H1 (cell line): ENCODE measurements around the gene DTX3. TPM values are rescaled to one million over a fixed set of nuclear protein-coding genes. Genes with fewer than 3 reads are reported as not detected.

Experiments
- CTCF ChIA-PET: fragments of 300-600 bp; sonication (Branson Sonifier 250); formaldehyde crosslinking; loops from one replicate; lab custom pipeline; 2021; ENCODE audit not compliant: partially characterized antibody; lab: Charles Lee
- POLR2A ChIA-PET: fragments of 300-600 bp; sonication (Branson Sonifier 250); formaldehyde crosslinking; loops from one replicate; lab custom pipeline; 2021; ENCODE audit warnings: inconsistent platforms; ENCODE audit not compliant: partially characterized antibody; lab: Charles Lee
- DNase-seq, 2 experiments: peaks; one replicate each; pipeline versions ENCODE4 v3.0.0 to v3.0.0-alpha.2; 2010 to 2022; ENCODE audit warnings: low spot score in 2 of 2, low read depth in 1 of 2, mixed read lengths in 1 of 2
- FAIRE-seq: peaks from 2 replicates; lab custom pipeline; 2011; peaks lifted over from hg19 to GRCh38; lab: Jason Lieb, UNC
- H2AFZ ChIP-seq: 2 replicates; pipeline ENCODE4 v1.8.1; 2012; ENCODE audit warnings: low read length, inconsistent platforms
- H2AK5ac ChIP-seq: 2 replicates; pipeline ENCODE4 v1.6.1; 2013; ENCODE audit warnings: low read depth, low read length
- H2BK120ac ChIP-seq: replicated peaks from 2 replicates; pipeline ENCODE3; 2013; ENCODE audit warnings: low read depth, low read length, inconsistent platforms
- H2BK12ac ChIP-seq: 2 replicates; pipeline ENCODE4 v1.6.1; 2013; ENCODE audit warnings: low read depth, low read length
- H2BK15ac ChIP-seq: 2 replicates; pipeline ENCODE4 v1.6.1; 2013; ENCODE audit warnings: low read length
- H2BK20ac ChIP-seq: 2 replicates; pipeline ENCODE4 v1.6.1; 2013; ENCODE audit warnings: low read length
- H2BK5ac ChIP-seq: 2 replicates; pipeline ENCODE4 v1.6.1; 2013; ENCODE audit warnings: low read depth, low read length
- H3K14ac ChIP-seq: 2 replicates; pipeline ENCODE4 v1.6.1; 2013; ENCODE audit warnings: inconsistent platforms; ENCODE audit not compliant: insufficient read length
- H3K18ac ChIP-seq: 2 replicates; pipeline ENCODE4 v1.6.1; 2013; ENCODE audit warnings: low read length; ENCODE audit errors: extremely low read depth
- H3K23ac ChIP-seq: 2 replicates; pipeline ENCODE4 v1.6.1; 2013; ENCODE audit warnings: inconsistent platforms; ENCODE audit not compliant: insufficient read length
- H3K23me2 ChIP-seq: 2 replicates; pipeline ENCODE4 v1.6.1; 2013; ENCODE audit warnings: low read depth, low read length
- H3K27ac ChIP-seq: 2 replicates; pipeline ENCODE4 v1.6.1; 2011; ENCODE audit warnings: low read depth, low read length, inconsistent platforms
- H3K27me3 ChIP-seq, 4 experiments: replicated peaks in 1 of 4; 1 replicate in 1 of 4; 2 replicates in 3 of 4; pipeline versions ENCODE4 v1.6.1 to v1.8.1; 2011 to 2013; ENCODE audit warnings: low read length in 3 of 4, mild to moderate bottlenecking in 3 of 4, inconsistent platforms in 2 of 4, mixed read lengths in 2 of 4, moderate library complexity in 1 of 4; ENCODE audit not compliant: control insufficient read depth in 3 of 4, insufficient read depth in 3 of 4; ENCODE audit errors: extremely low read depth in 1 of 4
- H3K36me3 ChIP-seq, 4 experiments: 2 replicates each; pipeline versions ENCODE4 v1.6.1 to v1.8.1; 2011 to 2013; ENCODE audit warnings: mild to moderate bottlenecking in 4 of 4, low read length in 3 of 4, moderate library complexity in 2 of 4, control low read depth in 1 of 4, inconsistent platforms in 1 of 4; ENCODE audit not compliant: insufficient read depth in 4 of 4, control insufficient read depth in 2 of 4
- H3K4ac ChIP-seq: replicated peaks from 2 replicates; pipeline ENCODE3; 2013; ENCODE audit warnings: low read length, low read depth, mixed read lengths, inconsistent platforms; ENCODE audit not compliant: insufficient read length
- H3K4me1 ChIP-seq, 4 experiments: replicated peaks in 1 of 4; 1 replicate in 1 of 4; 2 replicates in 3 of 4; pipeline versions ENCODE4 v1.6.1 to v1.8.1; 2011 to 2013; ENCODE audit warnings: low read length in 3 of 4, inconsistent platforms in 2 of 4, mixed read lengths in 1 of 4; ENCODE audit not compliant: insufficient read depth in 4 of 4, control insufficient read depth in 3 of 4
- H3K4me2 ChIP-seq, 2 experiments: 2 replicates each; pipeline versions ENCODE4 v1.6.1 to v1.8.1; 2011 to 2013; ENCODE audit warnings: low read depth in 2 of 2, low read length in 2 of 2, control low read depth in 1 of 2, inconsistent platforms in 1 of 2, mild to moderate bottlenecking in 1 of 2; ENCODE audit not compliant: insufficient read depth in 1 of 2
- H3K4me3 ChIP-seq, 4 experiments: fragments of 200-600, 300-600 bp in 1 of 4; sonication (generic), shearing (Covaris generic), sonication (Bioruptor Twin) in 1 of 4; 2 replicates each; pipeline versions ENCODE4 v1.5.1 to v1.8.1; 2011 to 2016; ENCODE audit warnings: low read length in 4 of 4, low read depth in 3 of 4, control low read depth in 2 of 4, inconsistent platforms in 2 of 4, mild to moderate bottlenecking in 2 of 4, mixed read lengths in 1 of 4, moderate library complexity in 1 of 4; ENCODE audit not compliant: insufficient read depth in 2 of 4; ENCODE audit errors: extremely low read depth in 1 of 4
- H3K56ac ChIP-seq: replicated peaks from 2 replicates; pipeline ENCODE3; 2013; ENCODE audit warnings: low read depth, mild to moderate bottlenecking, mixed read lengths, low read length, inconsistent platforms; ENCODE audit not compliant: insufficient read length
- H3K79me1 ChIP-seq: 2 replicates; pipeline ENCODE4 v1.6.1; 2013; ENCODE audit warnings: low read depth, low read length, control low read depth
- H3K79me2 ChIP-seq, 2 experiments: 2 replicates each; pipeline versions ENCODE4 v1.6.1 to v1.8.1; 2012 to 2013; ENCODE audit warnings: low read length in 2 of 2, mild to moderate bottlenecking in 2 of 2, inconsistent platforms in 1 of 2; ENCODE audit not compliant: insufficient read depth in 2 of 2, control insufficient read depth in 1 of 2
- H3K9ac ChIP-seq, 4 experiments: replicated peaks in 1 of 4; 1 replicate in 1 of 4; 2 replicates in 3 of 4; pipeline versions ENCODE4 v1.6.1 to v1.8.1; 2011 to 2013; ENCODE audit warnings: low read depth in 3 of 4, low read length in 3 of 4, control low read depth in 2 of 4, mild to moderate bottlenecking in 2 of 4, moderate library complexity in 2 of 4, inconsistent platforms in 1 of 4; ENCODE audit errors: extremely low read depth in 1 of 4
- H3K9me3 ChIP-seq, 2 experiments: 2 replicates each; pipeline versions ENCODE4 v1.6.1 to v1.8.1; 2012 to 2013; ENCODE audit warnings: mild to moderate bottlenecking in 2 of 2, moderate library complexity in 2 of 2, control low read depth in 1 of 2, inconsistent platforms in 1 of 2, low read depth in 1 of 2, low read length in 1 of 2, mixed read lengths in 1 of 2; ENCODE audit not compliant: insufficient read depth in 2 of 2
- H4K20me1 ChIP-seq, 2 experiments: replicated peaks in 1 of 2; 2 replicates each; pipeline versions ENCODE3 to v1.8.1; 2011 to 2013; ENCODE audit warnings: inconsistent platforms in 2 of 2, low read length in 2 of 2, mild to moderate bottlenecking in 1 of 2; ENCODE audit not compliant: insufficient read depth in 2 of 2, control insufficient read depth in 1 of 2
- H4K5ac ChIP-seq: 2 replicates; pipeline ENCODE4 v1.6.1; 2013; ENCODE audit warnings: low read length, low read depth, mixed read lengths, inconsistent platforms; ENCODE audit not compliant: insufficient read length
- H4K8ac ChIP-seq: 2 replicates; pipeline ENCODE4 v1.8.0; 2013; ENCODE audit warnings: mild to moderate bottlenecking, moderate library complexity, low read length, inconsistent platforms; ENCODE audit not compliant: insufficient read depth; ENCODE audit errors: extremely low read depth
- H4K91ac ChIP-seq: replicated peaks from 2 replicates; pipeline ENCODE3; 2013; ENCODE audit warnings: low read length, mixed read lengths, inconsistent platforms; ENCODE audit not compliant: insufficient read length
- CREB1 ChIP-seq: IDR thresholded peaks from 2 replicates; pipeline ENCODE4 v1.6.1; 2012; ENCODE audit warnings: inconsistent platforms
- CTBP2 ChIP-seq: IDR thresholded peaks from 2 replicates; pipeline ENCODE4 v1.7.0; 2011; ENCODE audit warnings: borderline replicate concordance, mild to moderate bottlenecking, moderate library complexity, mixed read lengths, low read length; ENCODE audit not compliant: insufficient read depth, insufficient read length
- GABPA ChIP-seq: IDR thresholded peaks from 2 replicates; pipeline ENCODE4 v1.6.1; 2011; ENCODE audit warnings: mild to moderate bottlenecking, low read length, moderate library complexity, borderline replicate concordance; ENCODE audit not compliant: insufficient read depth
- KDM5A ChIP-seq: fragments of 200-600 bp; IDR thresholded peaks from 2 replicates; pipeline ENCODE4 v1.7.1; 2012; ENCODE audit warnings: mild to moderate bottlenecking, low read length, inconsistent platforms, mixed read lengths
- NANOG ChIP-seq: IDR thresholded peaks from 2 replicates; pipeline ENCODE4 v1.6.1; 2011; ENCODE audit warnings: low read length, low read depth, mild to moderate bottlenecking, inconsistent platforms; ENCODE audit not compliant: insufficient read depth, poor library complexity, severe bottlenecking
- PHF8 ChIP-seq: fragments of 200-600 bp; sonication (generic); conservative IDR thresholded peaks from 2 replicates; pipeline ENCODE4 v1.7.1; 2012; ENCODE audit warnings: low read depth, mild to moderate bottlenecking, inconsistent platforms, low read length, moderate library complexity
- RAD21 ChIP-seq, 2 experiments: IDR thresholded peaks in 1 of 2; conservative IDR thresholded peaks in 1 of 2; 2 replicates each; pipeline ENCODE4 v1.6.1; 2011; ENCODE audit warnings: low read depth in 2 of 2, low read length in 2 of 2, improper control_type of control experiment in 1 of 2, inconsistent platforms in 1 of 2, mild to moderate bottlenecking in 1 of 2, moderate library complexity in 1 of 2
- RXRA ChIP-seq: IDR thresholded peaks from 2 replicates; pipeline ENCODE4 v1.6.1; 2011; ENCODE audit warnings: low read depth, mild to moderate bottlenecking, low read length, moderate library complexity; ENCODE audit not compliant: insufficient read depth
- SIN3A ChIP-seq, 2 experiments: IDR thresholded peaks in 1 of 2; conservative IDR thresholded peaks in 1 of 2; 2 replicates each; pipeline ENCODE4 v1.6.1; 2011 to 2012; ENCODE audit warnings: low read length in 2 of 2, improper control_type of control experiment in 1 of 2, low read depth in 1 of 2, mild to moderate bottlenecking in 1 of 2
- SIRT6 ChIP-seq: IDR thresholded peaks from one replicate; pipeline ENCODE4 v1.7.1; 2012; ENCODE audit warnings: low read length, inconsistent platforms
- TAF1 ChIP-seq: IDR thresholded peaks from 2 replicates; pipeline ENCODE4 v1.6.1; 2011; ENCODE audit warnings: mild to moderate bottlenecking, low read depth, low read length
- WGBS, 2 experiments: shearing (Covaris generic) in 1 of 2; methylation state at CpG; one replicate each; pipeline versions ENCODE4 v1.1.6 to v1.1.7; 2013 to 2015; ENCODE audit warnings: low lambda C conversion rate in 2 of 2, mixed read lengths in 2 of 2, inconsistent platforms in 1 of 2, low coverage in 1 of 2, missing lambda C conversion rate in 1 of 2; ENCODE audit not compliant: insufficient replicate concordance in 2 of 2, insufficient coverage in 1 of 2, insufficient read length in 1 of 2; ENCODE audit errors: extremely low coverage in 1 of 2, missing lambda C conversion rate in 1 of 2; 5-methylcytosine and 5-hydroxymethylcytosine counted together
- polyA plus RNA-seq, 7 experiments: library from polyadenylated mRNA; depleted of rRNA in 3 of 7; stranded (reverse) in 5 of 7; unstranded in 2 of 7; fragments of >200 nt in 5 of 7; fragments of 200-250 nt in 2 of 7; gene quantifications; 1 replicate in 5 of 7; 2 replicates in 1 of 7; 4 replicates in 1 of 7; pipeline versions ENCODE4 v1.2.1 to v1.2.3, GENCODE V29; 2011 to 2013; ENCODE audit warnings: missing spikeins in 2 of 7, mixed read lengths in 2 of 7
- total RNA-seq: library from RNA; stranded (reverse); fragmentation: NEBNext Ultra II Directional; extraction: Animal tissue kit (Norgen Biotek cat#: 25700); gene quantifications from 2 replicates; pipeline ENCODE4 v1.2.1, GENCODE V29; 2021

Gene DTX3
- total and polyA plus RNA-seq, 2 of the 8 experiments (the other 6 are each of a cell fraction or from before 2014, with no cell fraction given), result 41.8 to 92.5 TPM

GRCh38 chr12:57616383-57617101 is 11.9 kb downstream of the DTX3 start:
- WGBS, 2 experiments, result 73% methylated on average over 3 of the region's 3 CpGs; no CpG with 5 or more reads in 1 of the 2 experiments
- no peak overlapping the region for H3K18ac ChIP-seq
- ChIA-PET CTCF (interaction anchor here (0.6 to 12.5 kb wide), 9 partner anchors 9 to 304 kb away, joined by 3 to 124 read pairs (median 5); partner anchors contain the start of gene B4GALNT1), POLR2A (interaction anchor here (1.1 to 1.8 kb wide), 7 partner anchors 13 to 129 kb away, joined by 3 to 6 read pairs (median 3); partner anchors contain the start of genes DDIT3, PIP4K2C and TSPAN31)
- no peaks in the 10 kb centered on the region; a peak in 1 of 4 replicates for H3K9me3 ChIP-seq
- H3K27me3 ChIP-seq, result peaks cover 44 to 93% (median 90%) of the 10 kb centered on the region in 4 experiments
- DNase-seq (no peak), FAIRE-seq (no peak)
- H3K56ac ChIP-seq, result no peak overlapping the region
- H3K36me3 ChIP-seq, result no peaks in the 10 kb centered on the region
- H2BK5ac ChIP-seq, result no peak overlapping the region
- no peak overlapping the region for H4K5ac ChIP-seq
- H3K9ac ChIP-seq, result no peak overlapping the region
- H3K14ac ChIP-seq, result no peak overlapping the region
- peaks cover 0 to 25% of the 10 kb centered on the region in 2 experiments for H4K20me1 ChIP-seq
- H3K79me2 ChIP-seq, result no peaks in the 10 kb centered on the region
- H2AK5ac ChIP-seq, result no peak overlapping the region
- H3K4me3 ChIP-seq, result no peak overlapping the region
- H3K23me2 ChIP-seq, result peaks cover 8% of the 10 kb centered on the region; the same call in 1 of the 2 replicates
- no peak overlapping the region for H3K4ac ChIP-seq
- H3K4me2 ChIP-seq, result no peak overlapping the region
- no peaks in the 10 kb centered on the region for H3K79me1 ChIP-seq
- peaks cover 2 to 25% (median 13%) of the 10 kb centered on the region in 4 experiments for H3K4me1 ChIP-seq
- no peak overlapping the region for H2BK15ac ChIP-seq
- H3K27ac ChIP-seq, result no peak overlapping the region
- no peak overlapping the region for H2BK120ac ChIP-seq
- H2BK20ac ChIP-seq, result no peak overlapping the region
- no peak overlapping the region for H4K91ac ChIP-seq
- no peak overlapping the region for H3K23ac ChIP-seq
- H2BK12ac ChIP-seq, result no peak overlapping the region
- H2AFZ ChIP-seq, result no peak overlapping the region
- no peak overlapping the region for H4K8ac ChIP-seq
- TF ChIP-seq RXRA (no peak), NANOG (no peak), CTBP2 (no peak), SIRT6 (no peak), PHF8 (no peak), TAF1 (no peak), SIN3A (conservative IDR thresholded peaks at IDR 0.05 in 1 of 2, IDR thresholded peaks at IDR 0.05 in 1 of 2; ENCODE audit: low read depth in 1 of 2, low read length in 2 of 2) (no peak), CREB1 (no peak), RAD21 (IDR thresholded peaks at IDR 0.05 in 1 of 2, conservative IDR thresholded peaks at IDR 0.05 in 1 of 2; ENCODE audit: low read depth in 2 of 2, low read length in 2 of 2) (no peak), KDM5A (no peak), GABPA (no peak)
